HCT116 (cell line): ENCODE data around the gene RNF111. TPM values are rescaled to one million over a fixed set of nuclear protein-coding genes. Genes with fewer than 3 reads are reported as not detected.
A peak's percentile ranks its signal among the peaks of the same experiment; 100 is the strongest.

Experiments
- ATAC-seq: fragments of 200-7000 bp; cut with Tn5 transposase; 2 replicates; pipeline ENCODE4 v1.9.1; 2020; ENCODE audit warnings: mild to moderate bottlenecking, moderate library complexity
- BruUV-seq: library from RNA; stranded (reverse); fragments of 400-500 nt; replicated peaks from 2 replicates; lab custom pipeline; 2021; lab: Mats Ljungman, UMichigan
- CTCF ChIA-PET: fragments of 300-600 bp; sonication (Branson Sonifier 250); formaldehyde crosslinking; loops from one replicate; lab custom pipeline; 2021; ENCODE audit warnings: antibody characterized with exemption; lab: Charles Lee
- POLR2A ChIA-PET: fragments of 300-600, 350-600 bp; sonication (Branson Sonifier 250); formaldehyde crosslinking; loops from one replicate; lab custom pipeline; 2021; ENCODE audit warnings: antibody characterized with exemption; lab: Charles Lee
- RAD21 ChIA-PET, 2 experiments: fragments of 300-600 bp; sonication (Branson Sonifier 250); formaldehyde crosslinking; loops; one replicate each; lab custom pipeline; 2023; ENCODE audit warnings: low total read pairs in 2 of 2; ENCODE audit not compliant: uncharacterized antibody in 2 of 2, unreplicated experiment in 2 of 2, low non-redundant PET in 1 of 2; lab: Charles Lee
- DNase-seq: peaks from one replicate; pipeline ENCODE4 v3.0.0-alpha.2; 2010; ENCODE audit warnings: low read depth, low spot score
- H2AFZ ChIP-seq: fragments of 200-600 bp; shearing (Covaris generic), sonication (generic); 2 replicates; pipeline ENCODE4 v1.6.1; 2017; ENCODE audit warnings: low read depth, mixed run types, mixed read lengths, antibody characterized with exemption, low read length; ENCODE audit not compliant: poor library complexity, severe bottlenecking
- H3K27ac ChIP-seq: 2 replicates; pipeline ENCODE4 v1.5.1; 2012; ENCODE audit warnings: low read depth, low read length
- H3K27me3 ChIP-seq: fragments of 200-600 bp; sonication (generic); 2 replicates; pipeline ENCODE4 v1.6.1; 2016; ENCODE audit warnings: mixed run types, low read length, mixed read lengths; ENCODE audit not compliant: insufficient read depth
- H3K36me3 ChIP-seq, 2 experiments: fragments of 200-500 bp in 1 of 2; fragments of 200-600 bp in 1 of 2; sonication (Bioruptor generic) in 1 of 2; sonication (generic) in 1 of 2; 2 replicates each; pipeline versions ENCODE4 v1.5.1 to v1.6.1; 2014 to 2016; ENCODE audit warnings: low read length in 2 of 2, inconsistent platforms in 1 of 2, mixed read lengths in 1 of 2, mixed run types in 1 of 2; ENCODE audit not compliant: insufficient read depth in 2 of 2, control insufficient read depth in 1 of 2
- H3K4me1 ChIP-seq, 2 experiments: fragments of 200-600 bp in 1 of 2; sonication (generic) in 1 of 2; 2 replicates each; pipeline versions ENCODE4 v1.5.1 to v1.6.1; 2012 to 2017; ENCODE audit warnings: low read length in 2 of 2, inconsistent platforms in 1 of 2, mild to moderate bottlenecking in 1 of 2, mixed read lengths in 1 of 2, mixed run types in 1 of 2, moderate library complexity in 1 of 2; ENCODE audit not compliant: insufficient read depth in 2 of 2, control insufficient read depth in 1 of 2
- H3K4me2 ChIP-seq: fragments of 200-600 bp; sonication (generic); 2 replicates; pipeline ENCODE4 v1.6.1; 2017; ENCODE audit warnings: mixed run types, low read length, mixed read lengths
- H3K4me3 ChIP-seq, 2 experiments: fragments of 200-600 bp in 1 of 2; sonication (generic) in 1 of 2; replicated peaks in 1 of 2; 2 replicates each; pipeline ENCODE4 v1.5.1; 2011 to 2016; ENCODE audit warnings: low read length in 2 of 2, control low read depth in 1 of 2, low read depth in 1 of 2, mild to moderate bottlenecking in 1 of 2, mixed read lengths in 1 of 2, mixed run types in 1 of 2
- H3K79me2 ChIP-seq: fragments of 200-600 bp; sonication (generic); 2 replicates; pipeline ENCODE4 v1.6.1; 2017; ENCODE audit warnings: mild to moderate bottlenecking, mixed run types, low read length, moderate library complexity, mixed read lengths; ENCODE audit not compliant: insufficient read depth
- H3K9ac ChIP-seq: fragments of 200-600 bp; sonication (generic); 2 replicates; pipeline ENCODE4 v1.6.1; 2016; ENCODE audit warnings: low read length, mixed read lengths
- H3K9me2 ChIP-seq: fragments of 200-600 bp; sonication (generic), shearing (Covaris generic); 2 replicates; pipeline ENCODE4 v1.6.1; 2017; ENCODE audit warnings: mixed run types, mild to moderate bottlenecking, moderate library complexity; ENCODE audit not compliant: insufficient read depth
- H3K9me3 ChIP-seq, 2 experiments: fragments of 200-500 bp in 1 of 2; fragments of 200-600 bp in 1 of 2; sonication (Bioruptor generic) in 1 of 2; sonication (generic) in 1 of 2; 2 replicates each; pipeline ENCODE4 v1.6.1; 2014 to 2017; ENCODE audit warnings: low read length in 2 of 2, mixed read lengths in 2 of 2, inconsistent platforms in 1 of 2, low read depth in 1 of 2, mild to moderate bottlenecking in 1 of 2, mixed run types in 1 of 2, moderate library complexity in 1 of 2; ENCODE audit not compliant: control insufficient read depth in 1 of 2, insufficient read depth in 1 of 2
- H4K20me1 ChIP-seq: fragments of 200-600 bp; sonication (generic), shearing (Covaris generic); 2 replicates; pipeline ENCODE4 v1.6.1; 2017; ENCODE audit warnings: mixed run types, mild to moderate bottlenecking, moderate library complexity; ENCODE audit not compliant: insufficient read depth
- ATF3 ChIP-seq: IDR thresholded peaks from 2 replicates; pipeline ENCODE4 v1.6.1; 2012
- CEBPB ChIP-seq: IDR thresholded peaks from 2 replicates; pipeline ENCODE4 v1.6.1; 2012; ENCODE audit warnings: low read depth
- ELF1 ChIP-seq: IDR thresholded peaks from 2 replicates; pipeline ENCODE4 v1.6.1; 2012; ENCODE audit warnings: low read depth, borderline replicate concordance
- FOSL1 ChIP-seq: IDR thresholded peaks from 2 replicates; pipeline ENCODE4 v1.6.1; 2012; ENCODE audit warnings: low read depth
- MAX ChIP-seq: IDR thresholded peaks from 2 replicates; pipeline ENCODE4 v1.6.1; 2012
- POLR2A ChIP-seq: IDR thresholded peaks from 2 replicates; pipeline ENCODE4 v1.7.0; 2011; ENCODE audit warnings: borderline replicate concordance; ENCODE audit not compliant: insufficient read depth, insufficient read length; ENCODE audit errors: extremely low read depth
- SP1 ChIP-seq: IDR thresholded peaks from 2 replicates; pipeline ENCODE4 v1.6.1; 2012; ENCODE audit warnings: low read depth
- TCF7L2 ChIP-seq: IDR thresholded peaks from 2 replicates; pipeline ENCODE4 v1.7.0; 2011; ENCODE audit warnings: borderline replicate concordance, inconsistent platforms; ENCODE audit not compliant: insufficient read depth, insufficient read length; ENCODE audit errors: extremely low read depth
- YY1 ChIP-seq: IDR thresholded peaks from 2 replicates; pipeline ENCODE4 v1.6.1; 2011; ENCODE audit warnings: low read length, low read depth, moderate library complexity, mild to moderate bottlenecking; ENCODE audit not compliant: insufficient replicate concordance; ENCODE audit errors: extremely low read depth
- ZNF274 ChIP-seq: fragments of 200-500 bp; sonication (Bioruptor generic); IDR thresholded peaks from 2 replicates; pipeline ENCODE4 v1.6.1; 2014; ENCODE audit warnings: mild to moderate bottlenecking, low read depth, low read length, inconsistent platforms
- intact Hi-C: fragments of 100-400 bp; cut with micrococcal nuclease; formaldehyde crosslinking; loops from 2 replicates; pipeline ENCODE4 v1.10.0; 2022
- total RNA-seq: library from RNA; stranded (reverse); gene quantifications from one replicate; pipeline ENCODE4 v1.2.1, GENCODE V29; 2021; ENCODE audit not compliant: unreplicated experiment
- TF ChIP-seq, protein P1 (sequence below), 3 experiments: fragments of 200-600 bp in 1 of 3; sonication (generic) in 1 of 3; IDR thresholded peaks in 2 of 3; conservative IDR thresholded peaks in 1 of 3; 2 replicates each; pipeline ENCODE4 v1.5.1; 2012 to 2017; ENCODE audit warnings: low read depth in 2 of 3, low read length in 2 of 3, antibody characterized with exemption in 1 of 3, borderline replicate concordance in 1 of 3, control low read depth in 1 of 3, mild to moderate bottlenecking in 1 of 3, mixed read lengths in 1 of 3, mixed run types in 1 of 3, moderate library complexity in 1 of 3; ENCODE audit not compliant: insufficient read depth in 1 of 3

RNF111 gene
- total RNA-seq, 1 experiment from 2014 or later: 31.5 TPM

DNA sequence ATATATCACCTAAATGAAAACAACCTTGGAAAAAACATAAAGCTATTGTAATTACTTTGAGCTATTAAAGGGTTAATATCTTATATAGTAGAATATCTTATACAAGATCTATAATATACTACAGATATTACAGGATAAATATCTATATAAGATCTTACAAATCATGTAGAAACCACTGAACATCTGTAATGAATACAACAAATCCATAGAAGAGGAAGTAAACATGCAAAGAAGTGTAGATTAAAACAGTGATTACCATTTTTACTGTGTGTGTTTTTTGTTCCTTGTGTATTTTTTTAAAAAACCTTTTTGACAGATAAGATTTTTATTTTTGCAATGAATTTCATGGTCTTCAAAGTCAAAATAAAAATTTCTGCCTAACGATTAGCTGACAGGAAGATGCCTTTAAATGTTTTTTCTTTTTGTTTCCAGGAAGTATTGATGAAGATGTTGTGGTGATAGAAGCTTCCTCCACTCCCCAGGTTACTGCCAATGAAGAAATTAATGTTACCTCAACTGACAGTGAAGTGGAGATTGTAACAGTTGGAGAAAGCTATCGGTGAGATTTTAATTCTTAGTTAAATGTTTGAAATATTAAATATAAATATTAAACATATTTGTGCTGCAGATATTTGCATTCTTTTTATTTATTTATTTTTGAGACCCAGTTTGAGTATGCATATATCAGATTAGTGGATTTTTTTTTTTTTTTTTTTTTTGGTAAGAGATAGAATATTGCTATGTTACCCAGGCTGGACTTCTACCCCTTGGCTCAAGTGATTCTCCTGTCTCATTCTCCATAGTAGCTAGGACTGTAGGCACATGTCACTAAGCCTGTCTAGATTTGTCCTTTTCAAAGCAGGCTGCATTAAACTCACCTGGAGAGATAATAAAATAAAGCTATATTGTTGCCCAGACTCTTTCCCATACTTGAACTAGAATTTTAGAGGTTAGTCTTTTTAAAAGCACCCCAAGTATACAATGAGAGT is 64.7 kb downstream of the RNF111 start:
- Histone ChIP-seq H3K9me3 (no peaks in the 10 kb centered on the region), H3K4me2 (no peak overlapping the region), H2AFZ (no peak overlapping the region), H3K36me3 (peaks cover 6 to 10% of the 10 kb centered on the region in 2 experiments; a peak in 2 of 4 replicates), H3K27ac (no peak overlapping the region), H3K4me3 (no peak overlapping the region), H3K27me3 (no peaks in the 10 kb centered on the region), H3K9me2 (no peaks in the 10 kb centered on the region), H3K9ac (no peak overlapping the region), H3K79me2 (peaks cover 31% of the 10 kb centered on the region), H3K4me1 (no peaks in the 10 kb centered on the region), H4K20me1 (0 out of 2 replicates have a peak, but pooled peaks cover 2% of the 10 kb centered on the region)
- POLR2A ChIA-PET: interaction anchor here (0.7 kb wide), 1 partner anchor 172 kb away, joined by 3 read pairs; no protein-coding TSS in a partner anchor
- DNase-seq (no peak), ATAC-seq (no peak)
- no TSS peak for BruUV-seq
- CTCF ChIA-PET: no interaction called here
- RAD21 ChIA-PET: no interaction called here
- no peak for TF ChIP-seq ZNF274
- TF ChIP-seq, protein P1, sequence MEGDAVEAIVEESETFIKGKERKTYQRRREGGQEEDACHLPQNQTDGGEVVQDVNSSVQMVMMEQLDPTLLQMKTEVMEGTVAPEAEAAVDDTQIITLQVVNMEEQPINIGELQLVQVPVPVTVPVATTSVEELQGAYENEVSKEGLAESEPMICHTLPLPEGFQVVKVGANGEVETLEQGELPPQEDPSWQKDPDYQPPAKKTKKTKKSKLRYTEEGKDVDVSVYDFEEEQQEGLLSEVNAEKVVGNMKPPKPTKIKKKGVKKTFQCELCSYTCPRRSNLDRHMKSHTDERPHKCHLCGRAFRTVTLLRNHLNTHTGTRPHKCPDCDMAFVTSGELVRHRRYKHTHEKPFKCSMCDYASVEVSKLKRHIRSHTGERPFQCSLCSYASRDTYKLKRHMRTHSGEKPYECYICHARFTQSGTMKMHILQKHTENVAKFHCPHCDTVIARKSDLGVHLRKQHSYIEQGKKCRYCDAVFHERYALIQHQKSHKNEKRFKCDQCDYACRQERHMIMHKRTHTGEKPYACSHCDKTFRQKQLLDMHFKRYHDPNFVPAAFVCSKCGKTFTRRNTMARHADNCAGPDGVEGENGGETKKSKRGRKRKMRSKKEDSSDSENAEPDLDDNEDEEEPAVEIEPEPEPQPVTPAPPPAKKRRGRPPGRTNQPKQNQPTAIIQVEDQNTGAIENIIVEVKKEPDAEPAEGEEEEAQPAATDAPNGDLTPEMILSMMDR (IDR thresholded peaks at IDR 0.05 in 2 of 3, conservative IDR thresholded peaks at IDR 0.05 in 1 of 3; ENCODE audit: borderline replicate concordance in 1 of 3, insufficient read depth in 1 of 3, low read depth in 2 of 3, low read length in 2 of 3): no peak
- TF ChIP-seq FOSL1: no peak
- intact Hi-C loops: no loop called here

- Histone ChIP-seq H3K9me2 (no peaks in the 10 kb centered on the region), H3K9me3 (no peaks in the 10 kb centered on the region), H3K9ac (no peak overlapping the region), H3K27ac (no peak overlapping the region), H2AFZ (no peak overlapping the region), H3K4me1 (no peaks in the 10 kb centered on the region), H3K27me3 (no peaks in the 10 kb centered on the region), H3K36me3 (peaks cover 8 to 14% of the 10 kb centered on the region in 2 experiments; a peak in 2 of 4 replicates), H3K79me2 (peaks cover 23% of the 10 kb centered on the region), H3K4me3 (no peak overlapping the region), H4K20me1 (0 out of 2 replicates have a peak, but pooled peaks cover 2% of the 10 kb centered on the region), H3K4me2 (no peak overlapping the region)
- ChIA-PET CTCF (no interaction called here), RAD21 (no interaction called here), POLR2A (interaction anchor here (0.7 kb wide), 1 partner anchor 173 kb away, joined by 3 read pairs; no protein-coding TSS in a partner anchor)
- TSS peak; percentile 7 for BruUV-seq
- ATAC-seq (no peak), DNase-seq (no peak)
- intact Hi-C loops: no loop called here
- TF ChIP-seq ELF1 (no peak), CEBPB (no peak), ZNF274 (no peak), POLR2A (no peak), SP1 (no peak), YY1 (no peak), MAX (no peak), ATF3 (no peak), TCF7L2 (no peak)
- TF ChIP-seq, protein P1 (IDR thresholded peaks at IDR 0.05 in 2 of 3, conservative IDR thresholded peaks at IDR 0.05 in 1 of 3; ENCODE audit: borderline replicate concordance in 1 of 3, insufficient read depth in 1 of 3, low read depth in 2 of 3, low read length in 2 of 3): no peak
Measured at GRCh38 chr15:59052915-59053407, 65.5 kb downstream of the RNF111 start.
